Endothelial cell of umbilical vein (primary cell): Measurements from ENCODE around the gene SLC6A19. TPM values are rescaled to one million over a fixed set of nuclear protein-coding genes. Genes with fewer than 3 reads are reported as not detected.

Experiments
- Bru-seq: library from RNA; stranded (reverse); fragments of 400-500 nt; gene quantifications from one replicate; lab custom pipeline; 2021; lab: Mats Ljungman, UMichigan
- BruChase-seq, 2 experiments: library from RNA; stranded (reverse); fragments of 400-500 nt; gene quantifications; one replicate each; lab custom pipeline; 2021; lab: Mats Ljungman, UMichigan
- BruUV-seq: library from RNA; stranded (reverse); fragments of 400-500 nt; replicated peaks from 2 replicates; lab custom pipeline; 2021; lab: Mats Ljungman, UMichigan
- CTCF ChIA-PET: fragments of 300-600, 350-600 bp; sonication (Branson Sonifier 250); formaldehyde crosslinking; loops from one replicate; lab custom pipeline; 2021; ENCODE audit warnings: antibody characterized with exemption, inconsistent platforms; lab: Charles Lee
- POLR2A ChIA-PET: fragments of 300-600, 350-600 bp; sonication (Branson Sonifier 250); formaldehyde crosslinking; loops from one replicate; lab custom pipeline; 2021; ENCODE audit warnings: antibody characterized with exemption, inconsistent platforms; lab: Charles Lee
- DNase-seq: peaks from one replicate; pipeline ENCODE4 v3.0.0-alpha.2; 2011; ENCODE audit warnings: low read depth, low spot score
- FAIRE-seq: peaks from 2 replicates; lab custom pipeline; 2011; peaks lifted over from hg19 to GRCh38; lab: Jason Lieb, UNC
- H2AFZ ChIP-seq: 2 replicates; pipeline ENCODE4 v1.6.0; 2012; ENCODE audit warnings: low read depth, low read length, control low read depth, inconsistent platforms
- H3K27ac ChIP-seq: 2 replicates; pipeline ENCODE4 v1.5.1; 2011; ENCODE audit warnings: low read depth, mild to moderate bottlenecking, control low read depth, low read length, moderate library complexity; ENCODE audit not compliant: insufficient read depth
- H3K27me3 ChIP-seq, 2 experiments: 2 replicates each; pipeline versions ENCODE4 v1.6.0 to v1.6.1; 2011; ENCODE audit warnings: low read length in 2 of 2, mixed read lengths in 1 of 2; ENCODE audit not compliant: control insufficient read depth in 2 of 2, insufficient read depth in 2 of 2
- H3K36me3 ChIP-seq, 2 experiments: 2 replicates in 1 of 2; 3 replicates in 1 of 2; pipeline ENCODE4 v1.5.1; 2011; ENCODE audit warnings: low read length in 2 of 2, mild to moderate bottlenecking in 1 of 2, moderate library complexity in 1 of 2; ENCODE audit not compliant: control insufficient read depth in 2 of 2, insufficient read depth in 2 of 2; ENCODE audit errors: extremely low read depth in 1 of 2
- H3K4me1 ChIP-seq: 3 replicates; pipeline ENCODE4 v1.5.1; 2011; ENCODE audit warnings: mild to moderate bottlenecking, low read length; ENCODE audit not compliant: control insufficient read depth, insufficient read depth; ENCODE audit errors: extremely low read depth
- H3K4me2 ChIP-seq: 2 replicates; pipeline ENCODE4 v1.6.1; 2011; ENCODE audit warnings: low read length, control low read depth, mixed read lengths; ENCODE audit not compliant: insufficient read depth
- H3K4me3 ChIP-seq, 3 experiments: fragments of 200-600 bp in 1 of 3; sonication (generic), shearing (Covaris generic) in 1 of 3; replicated peaks in 1 of 3; 2 replicates each; pipeline ENCODE4 v1.5.1; 2011 to 2016; ENCODE audit warnings: control low read depth in 3 of 3, low read length in 3 of 3, mild to moderate bottlenecking in 2 of 3, inconsistent platforms in 1 of 3, low read depth in 1 of 3, moderate library complexity in 1 of 3; ENCODE audit not compliant: insufficient read depth in 1 of 3
- H3K79me2 ChIP-seq: 2 replicates; pipeline ENCODE4 v1.6.0; 2012; ENCODE audit warnings: low read length, inconsistent platforms; ENCODE audit not compliant: control insufficient read depth, insufficient read depth
- H3K9ac ChIP-seq: replicated peaks from 2 replicates; pipeline ENCODE3; 2011; ENCODE audit warnings: low read length, control low read depth; ENCODE audit not compliant: insufficient read depth; ENCODE audit errors: extremely low read depth
- H3K9me1 ChIP-seq: replicated peaks from 3 replicates; pipeline ENCODE4 v1.6.0; 2011; ENCODE audit warnings: mild to moderate bottlenecking, low read length; ENCODE audit not compliant: control insufficient read depth, insufficient read depth; ENCODE audit errors: extremely low read depth
- H3K9me3 ChIP-seq: replicated peaks from 2 replicates; pipeline ENCODE4 v1.5.1; 2012; ENCODE audit warnings: low read length, inconsistent platforms; ENCODE audit not compliant: control insufficient read depth, insufficient read depth
- H4K20me1 ChIP-seq: replicated peaks from 2 replicates; pipeline ENCODE3; 2011; ENCODE audit warnings: mild to moderate bottlenecking, low read length; ENCODE audit not compliant: control insufficient read depth, insufficient read depth; ENCODE audit errors: extremely low read depth
- EZH2 ChIP-seq: IDR thresholded peaks from 2 replicates; pipeline ENCODE4 v1.6.1; 2012; ENCODE audit warnings: borderline replicate concordance, low read depth, mild to moderate bottlenecking, moderate library complexity, low read length, inconsistent platforms; ENCODE audit not compliant: severe bottlenecking
- FOS ChIP-seq: IDR thresholded peaks from 2 replicates; pipeline ENCODE4 v1.6.1; 2011; ENCODE audit warnings: mild to moderate bottlenecking, low read length, moderate library complexity, borderline replicate concordance; ENCODE audit not compliant: insufficient read depth
- GATA2 ChIP-seq: IDR thresholded peaks from 2 replicates; pipeline ENCODE4 v1.7.0; 2011; ENCODE audit warnings: low read depth, mild to moderate bottlenecking, moderate library complexity, mixed read lengths, low read length; ENCODE audit not compliant: insufficient read length, insufficient read depth
- JUN ChIP-seq: IDR thresholded peaks from 2 replicates; pipeline ENCODE4 v1.6.1; 2011; ENCODE audit warnings: borderline replicate concordance, low read depth; ENCODE audit not compliant: insufficient read length, insufficient read depth
- MYC ChIP-seq: IDR thresholded peaks from one replicate; pipeline ENCODE4 v1.6.1; 2011; ENCODE audit warnings: mild to moderate bottlenecking, low read depth, low read length
- POLR2A ChIP-seq: IDR thresholded peaks from 2 replicates; pipeline ENCODE4 v1.6.1; 2012; ENCODE audit warnings: low read depth, mild to moderate bottlenecking, control low read depth, low read length
- POLR2AphosphoS5 ChIP-seq: IDR thresholded peaks from 2 replicates; pipeline ENCODE4 v1.6.1; 2012; ENCODE audit warnings: low read depth, mild to moderate bottlenecking, control low read depth, low read length, moderate library complexity; ENCODE audit not compliant: insufficient read depth
- dilution Hi-C: fragments of 300-500 bp; cut with MboI; formaldehyde crosslinking; loops from one replicate; pipeline ENCODE4 v1.15.0; 2019; ENCODE audit warnings: low sequenced_read_pairs; ENCODE audit not compliant: extremely low pct_ligation_motif_present
- intact Hi-C: fragments of 100-400 bp; cut with micrococcal nuclease; formaldehyde crosslinking; loops from one replicate; pipeline ENCODE4 v1.10.0; 2022
- long read RNA-seq: library from polyadenylated mRNA; stranded (forward); transcript quantifications from one replicate; pipeline ENCODE4 v2.0.0, GENCODE V29; 2021
- polyA minus RNA-seq, 3 experiments: library from RNA; depleted of rRNA, polyadenylated mRNA; stranded (reverse); fragments of >200 nt; gene quantifications; 1 replicate in 1 of 3; 2 replicates in 2 of 3; pipeline ENCODE4 v1.2.3, GENCODE V29; 2011
- polyA plus RNA-seq, 4 experiments: library from polyadenylated mRNA; depleted of rRNA in 3 of 4; stranded (reverse) in 3 of 4; unstranded in 1 of 4; fragments of >200 nt; gene quantifications; 2 replicates each; pipeline versions ENCODE4 v1.2.1 to v1.2.3, GENCODE V29; 2011 to 2012; ENCODE audit warnings: missing spikeins in 1 of 4
- total RNA-seq: library from RNA; stranded (reverse); gene quantifications from 2 replicates; pipeline ENCODE4 v1.2.3, GENCODE V29; 2021
- TF ChIP-seq, protein P1 (sequence below), 2 donors: IDR thresholded peaks; 1 replicate in 1 of 2; 2 replicates in 1 of 2; pipeline ENCODE4 v1.5.1; 2011; ENCODE audit warnings: low read length in 2 of 2, mild to moderate bottlenecking in 2 of 2, moderate library complexity in 2 of 2, control low read depth in 1 of 2, inconsistent platforms in 1 of 2, low read depth in 1 of 2; ENCODE audit not compliant: insufficient read depth in 1 of 2; ENCODE audit errors: extremely low read depth in 1 of 2
- TF ChIP-seq, protein P2 (sequence below): IDR thresholded peaks from 2 replicates; pipeline ENCODE4 v1.6.1; 2011; ENCODE audit not compliant: insufficient read depth, insufficient read length

The SLC6A19 gene
- total RNA-seq (not detected in 2 replicates), polyA plus RNA-seq (not detected in 2 replicates), polyA minus RNA-seq (not detected in 2 replicates), Bru-seq, nascent RNA (not detected), BruChase-seq, experiment 1, labeled RNA remaining after a 6-hour chase (not detected), BruChase-seq, experiment 2, labeled RNA remaining after a 2-hour chase (not detected)
- not detected in 2 replicates for polyA plus RNA-seq (2011; cell fraction: cytosol; rRNA removed)
- not detected in 2 replicates for polyA plus RNA-seq (2011; cell fraction: nucleus; rRNA removed)
- not detected in 2 replicates for polyA plus RNA-seq (2012)
- not detected for polyA minus RNA-seq (2011; cell fraction: cytosol; rRNA and poly(A)+ RNA removed)
- polyA minus RNA-seq (2011; cell fraction: nucleus; rRNA and poly(A)+ RNA removed): not detected in 2 replicates
- long read RNA-seq: 0 reads

DNA sequence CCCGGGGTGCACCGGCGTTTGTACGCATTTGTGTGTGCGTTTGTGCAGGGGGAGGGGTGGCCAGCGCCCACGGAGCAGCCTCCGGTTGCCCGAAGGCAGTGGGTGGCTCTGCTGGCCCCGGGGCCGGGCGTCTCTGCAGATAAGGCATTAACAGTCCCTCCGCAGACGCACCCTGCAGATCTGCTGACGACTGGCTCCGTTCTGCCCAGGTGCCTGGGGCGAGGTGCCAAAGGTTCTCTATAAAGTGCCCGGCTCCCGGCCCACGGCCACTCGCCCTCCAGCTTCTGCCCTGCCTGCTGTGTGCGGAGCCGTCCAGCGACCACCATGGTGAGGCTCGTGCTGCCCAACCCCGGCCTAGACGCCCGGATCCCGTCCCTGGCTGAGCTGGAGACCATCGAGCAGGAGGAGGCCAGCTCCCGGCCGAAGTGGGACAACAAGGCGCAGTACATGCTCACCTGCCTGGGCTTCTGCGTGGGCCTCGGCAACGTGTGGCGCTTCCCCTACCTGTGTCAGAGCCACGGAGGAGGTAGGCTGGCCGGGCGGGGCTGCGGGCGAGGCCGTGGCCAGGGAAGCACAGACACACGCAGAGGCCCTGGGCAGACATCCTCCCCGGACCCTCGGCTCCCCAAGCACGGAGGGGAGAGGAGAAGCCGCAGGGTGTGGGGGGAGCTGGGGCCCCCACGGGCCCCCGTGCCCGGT lies at the start of gene SLC6A19:
Gene SLC6A19 (plus strand): TSS at position 269 of the 699 bp plus-strand sequence. CDS start 56 bp downstream, at position 325.
- TF ChIP-seq, protein P1, sequence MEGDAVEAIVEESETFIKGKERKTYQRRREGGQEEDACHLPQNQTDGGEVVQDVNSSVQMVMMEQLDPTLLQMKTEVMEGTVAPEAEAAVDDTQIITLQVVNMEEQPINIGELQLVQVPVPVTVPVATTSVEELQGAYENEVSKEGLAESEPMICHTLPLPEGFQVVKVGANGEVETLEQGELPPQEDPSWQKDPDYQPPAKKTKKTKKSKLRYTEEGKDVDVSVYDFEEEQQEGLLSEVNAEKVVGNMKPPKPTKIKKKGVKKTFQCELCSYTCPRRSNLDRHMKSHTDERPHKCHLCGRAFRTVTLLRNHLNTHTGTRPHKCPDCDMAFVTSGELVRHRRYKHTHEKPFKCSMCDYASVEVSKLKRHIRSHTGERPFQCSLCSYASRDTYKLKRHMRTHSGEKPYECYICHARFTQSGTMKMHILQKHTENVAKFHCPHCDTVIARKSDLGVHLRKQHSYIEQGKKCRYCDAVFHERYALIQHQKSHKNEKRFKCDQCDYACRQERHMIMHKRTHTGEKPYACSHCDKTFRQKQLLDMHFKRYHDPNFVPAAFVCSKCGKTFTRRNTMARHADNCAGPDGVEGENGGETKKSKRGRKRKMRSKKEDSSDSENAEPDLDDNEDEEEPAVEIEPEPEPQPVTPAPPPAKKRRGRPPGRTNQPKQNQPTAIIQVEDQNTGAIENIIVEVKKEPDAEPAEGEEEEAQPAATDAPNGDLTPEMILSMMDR (IDR thresholded peaks at IDR 0.05; ENCODE audit: extremely low read depth in 1 of 2, insufficient read depth in 1 of 2, low read depth in 1 of 2, low read length in 2 of 2): no peak
- no peak for TF ChIP-seq JUN
- TF ChIP-seq, protein P2, sequence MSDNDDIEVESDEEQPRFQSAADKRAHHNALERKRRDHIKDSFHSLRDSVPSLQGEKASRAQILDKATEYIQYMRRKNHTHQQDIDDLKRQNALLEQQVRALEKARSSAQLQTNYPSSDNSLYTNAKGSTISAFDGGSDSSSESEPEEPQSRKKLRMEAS: no peak
- no peak for TF ChIP-seq FOS
- no peak for TF ChIP-seq MYC
- no peak for TF ChIP-seq POLR2A
- TF ChIP-seq GATA2: no peak
- TF ChIP-seq POLR2AphosphoS5: no peak
- TF ChIP-seq EZH2: no peak
- H3K4me1 ChIP-seq: no peaks in the 10 kb centered on the region
- FAIRE-seq (no peak), DNase-seq (no peak)
- H4K20me1 ChIP-seq: no peaks in the 10 kb centered on the region
- POLR2A ChIA-PET: no interaction called here
- H3K27ac ChIP-seq: no peak within 1 kb of the TSS
- no TSS peak for BruUV-seq
- no peaks in the 10 kb centered on the region for H3K9me1 ChIP-seq
- no peaks in the 10 kb centered on the region for H3K9me3 ChIP-seq
- H3K27me3 ChIP-seq: no peaks in the 10 kb centered on the region
- H3K4me2 ChIP-seq: no peak within 1 kb of the TSS
- no peaks in the 10 kb centered on the region for H3K79me2 ChIP-seq
- no peaks in the 10 kb centered on the region for H3K36me3 ChIP-seq
- no peak within 1 kb of the TSS for H2AFZ ChIP-seq
- intact Hi-C loops (no loop called here), dilution Hi-C loops (no loop called here)
- CTCF ChIA-PET: no interaction called here
- no peak within 1 kb of the TSS for H3K9ac ChIP-seq
- no peak within 1 kb of the TSS for H3K4me3 ChIP-seq
